ENCODE measurements around the gene ABLIM2.

The ABLIM2 gene

GRCh38 chr4:8070736-8071718, 87.6 kb downstream of the ABLIM2 start:
- Histone ChIP-seq H3K27me3 (ENCODE audit: insufficient read depth, poor library complexity, severe bottlenecking) (peaks cover 15% of the 10 kb centered on the region), H3K4me3 (replicated peaks; ENCODE audit: insufficient read depth, low read length) (no peak overlapping the region), H3K27ac (replicated peaks) (no peak overlapping the region)
- TF ChIP-seq REST (IDR thresholded peaks at IDR 0.05; ENCODE audit: insufficient replicate concordance, low read depth) (no peak), CTCF (IDR thresholded peaks at IDR 0.05; ENCODE audit: insufficient read depth, low read length) (no peak), GABPA (IDR thresholded peaks at IDR 0.05; ENCODE audit: low read depth) (no peak), SPI1 (IDR thresholded peaks at IDR 0.05; ENCODE audit: borderline replicate concordance, low read depth) (no peak), POLR2AphosphoS5 (IDR thresholded peaks at IDR 0.05; ENCODE audit: low read depth) (no peak)
- DNase-seq (ENCODE audit: low read depth in 1 of 2, low spot score in 1 of 2) = no peak

- no peak overlapping the region for H3K27ac ChIP-seq (replicated peaks)
- peaks cover 15% of the 10 kb centered on the region for H3K27me3 ChIP-seq (ENCODE audit: insufficient read depth, poor library complexity, severe bottlenecking)
- no peak overlapping the region for H3K4me3 ChIP-seq (replicated peaks; ENCODE audit: insufficient read depth, low read length)
- TF ChIP-seq GABPA (IDR thresholded peaks at IDR 0.05; ENCODE audit: low read depth) (no peak), CTCF (IDR thresholded peaks at IDR 0.05; ENCODE audit: insufficient read depth, low read length) (no peak)
- DNase-seq (ENCODE audit: low read depth in 1 of 2, low spot score in 1 of 2) = no peak
Observed at GRCh38 chr4:8069102-8069752, 89.4 kb downstream of the ABLIM2 start.

- H3K27ac ChIP-seq (replicated peaks) = no peak overlapping the region
- H3K4me3 ChIP-seq (replicated peaks; ENCODE audit: insufficient read depth, low read length) = no peak overlapping the region
- TF ChIP-seq POLR2AphosphoS5 (IDR thresholded peaks at IDR 0.05; ENCODE audit: low read depth) = no peak
- no peak for TF ChIP-seq SPI1 (IDR thresholded peaks at IDR 0.05; ENCODE audit: borderline replicate concordance, low read depth)
- no peak for TF ChIP-seq CTCF (IDR thresholded peaks at IDR 0.05; ENCODE audit: insufficient read depth, low read length)
- no peak for TF ChIP-seq REST (IDR thresholded peaks at IDR 0.05; ENCODE audit: insufficient replicate concordance, low read depth)
- TF ChIP-seq GABPA (IDR thresholded peaks at IDR 0.05; ENCODE audit: low read depth) = no peak
- DNase-seq (ENCODE audit: low read depth in 1 of 2, low spot score in 1 of 2) = no peak
- H3K27me3 ChIP-seq (ENCODE audit: insufficient read depth, poor library complexity, severe bottlenecking) = peaks cover 15% of the 10 kb centered on the region
Observed at GRCh38 chr4:8067945-8068896, 90.4 kb downstream of the ABLIM2 start.
